A172 (cell line): ENCODE results near the gene MT3. TPM values are rescaled to one million over a fixed set of nuclear protein-coding genes. Genes with fewer than 3 reads are reported as not detected.
"Not testable (repeated sequence)": the region's sequence is repeated elsewhere in the genome, so short reads cannot be mapped to it uniquely, and the experiment has no call there.

Experiments
- DNase-seq: peaks from one replicate; pipeline ENCODE4 v3.0.0-alpha.2; 2015; ENCODE audit warnings: low spot score
- total RNA-seq: library from RNA; depleted of rRNA; stranded (reverse); fragments of >200 nt; shearing (Covaris generic); gene quantifications from 2 replicates; pipeline ENCODE4 v1.2.3, GENCODE V29; 2014

Gene MT3
- total RNA-seq, 1 experiment from 2014 or later = not detected

GRCh38 chr16:56610017-56610608 lies 20.8 kb downstream of the MT3 start:
- DNase-seq = peak; percentile 88

GRCh38 chr16:56610609-56611111 lies 21.3 kb downstream of the MT3 start:
- DNase-seq = peak; percentile 33

- peak; percentile 60 for DNase-seq
Measured at GRCh38 chr16:56611281-56611833, 22.0 kb downstream of the MT3 start.

- DNase-seq = no peak
Measured at GRCh38 chr16:56613706-56614105, 24.4 kb downstream of the MT3 start.

GRCh38 chr16:56614549-56614991 lies 25.2 kb downstream of the MT3 start:
- DNase-seq = peak; percentile 95

GRCh38 chr16:56615353-56615752 lies 26.0 kb downstream of the MT3 start:
- DNase-seq = peak; percentile 59

- no peak for DNase-seq
Measured at GRCh38 chr16:56616608-56617211, 27.4 kb downstream of the MT3 start.

GRCh38 chr16:56617212-56618085 lies 28.1 kb downstream of the MT3 start:
- no peak for DNase-seq

GRCh38 chr16:56618138-56618537 lies 28.8 kb downstream of the MT3 start:
- no peak for DNase-seq

GRCh38 chr16:56620339-56620897 lies 31.1 kb downstream of the MT3 start:
- DNase-seq = no peak

GRCh38 chr16:56621665-56622445 lies 32.5 kb downstream of the MT3 start:
- DNase-seq = not testable (repeated sequence)

GRCh38 chr16:56623184-56623583 lies 33.9 kb downstream of the MT3 start:
- DNase-seq = not testable (repeated sequence)

- DNase-seq = no peak
Measured at GRCh38 chr16:56623637-56624036, 34.3 kb downstream of the MT3 start.

GRCh38 chr16:56625140-56625942 lies 36.0 kb downstream of the MT3 start, which contains the start of gene MT1E:
Gene MT1E (plus strand): TSS chr16:56625781. CDS start chr16:56625852, 71 bp downstream.
- DNase-seq = no peak

GRCh38 chr16:56625943-56626654 lies 36.8 kb downstream of the MT3 start:
- no peak for DNase-seq

- no peak for DNase-seq
Measured at GRCh38 chr16:56626685-56627084, 37.4 kb downstream of the MT3 start.

- DNase-seq = no peak
Measured at GRCh38 chr16:56628486-56629350, 39.4 kb downstream of the MT3 start.

- DNase-seq = no peak
Measured at GRCh38 chr16:56629531-56629930, 40.2 kb downstream of the MT3 start.
